Tibial nerve (tissue), 4 donors: ENCODE data around the gene KIF3C. TPM values are rescaled to one million over a fixed set of nuclear protein-coding genes. Genes with fewer than 3 reads are reported as not detected.

ENCODE experiments used
- DNase-seq, 2 donors: peaks; one replicate each; pipeline ENCODE4 v3.0.0-alpha.2; 2019; ENCODE audit warnings: low spot score in 2 of 2
- H3K27ac ChIP-seq, 4 donors: fragments of 200-600 bp; sonication (generic) in 3 of 4; one replicate each; pipeline ENCODE4 v1.5.1; 2017 to 2019; ENCODE audit warnings: mild to moderate bottlenecking in 1 of 4
- H3K27me3 ChIP-seq, 2 donors: fragments of 200-600 bp; sonication (generic) in 1 of 2; one replicate each; pipeline versions ENCODE4 v1.5.1 to v1.6.0; 2017 to 2019
- H3K36me3 ChIP-seq, 3 donors: fragments of 200-600 bp; sonication (generic); one replicate each; pipeline ENCODE4 v1.5.1; 2018 to 2019
- H3K4me1 ChIP-seq, 4 donors: fragments of 200-600 bp; sonication (generic) in 3 of 4; one replicate each; pipeline ENCODE4 v1.5.1; 2017 to 2019
- H3K4me3 ChIP-seq, 4 donors: fragments of 200-600 bp; sonication (generic) in 3 of 4; one replicate each; pipeline ENCODE4 v1.5.1; 2017 to 2019; ENCODE audit warnings: mild to moderate bottlenecking in 1 of 4, moderate library complexity in 1 of 4
- H3K9me3 ChIP-seq, 4 donors: fragments of 200-600 bp; sonication (generic) in 3 of 4; one replicate each; pipeline ENCODE4 v1.5.1; 2017 to 2019
- EP300 ChIP-seq, 2 donors: sonication (generic); formaldehyde crosslinking; IDR thresholded peaks; one replicate each; pipeline ENCODE4 v1.6.1; 2017; ENCODE audit warnings: antibody characterized with exemption in 2 of 2, mild to moderate bottlenecking in 1 of 2
- POLR2A ChIP-seq, 2 donors: fragments of 450-650 bp; IDR thresholded peaks; one replicate each; pipeline ENCODE4 v1.6.1; 2017; ENCODE audit warnings: antibody characterized with exemption in 2 of 2, mild to moderate bottlenecking in 2 of 2, moderate library complexity in 2 of 2
- WGBS, 2 donors: methylation state at CpG; one replicate each; pipeline ENCODE4 v1.1.5; 2018; 5-methylcytosine and 5-hydroxymethylcytosine counted together
- total RNA-seq, 4 donors: library from RNA; depleted of rRNA; stranded (reverse); fragments of >200 nt; gene quantifications; one replicate each; pipeline ENCODE4 v1.1.0, GENCODE V29; 2016
- TF ChIP-seq, protein P1 (sequence below), 5 experiments: fragments of 200-600 bp in 3 of 5; fragments of 450-650 bp in 2 of 5; sonication (generic) in 3 of 5; IDR thresholded peaks; one replicate each; pipeline ENCODE4 v1.5.1; 2016 to 2019; ENCODE audit warnings: antibody characterized with exemption in 5 of 5, mild to moderate bottlenecking in 3 of 5, moderate library complexity in 2 of 5

The KIF3C gene
- total RNA-seq, 4 donors from 2014 or later = 20.2 to 31.9 (median 22.8) TPM

DNA sequence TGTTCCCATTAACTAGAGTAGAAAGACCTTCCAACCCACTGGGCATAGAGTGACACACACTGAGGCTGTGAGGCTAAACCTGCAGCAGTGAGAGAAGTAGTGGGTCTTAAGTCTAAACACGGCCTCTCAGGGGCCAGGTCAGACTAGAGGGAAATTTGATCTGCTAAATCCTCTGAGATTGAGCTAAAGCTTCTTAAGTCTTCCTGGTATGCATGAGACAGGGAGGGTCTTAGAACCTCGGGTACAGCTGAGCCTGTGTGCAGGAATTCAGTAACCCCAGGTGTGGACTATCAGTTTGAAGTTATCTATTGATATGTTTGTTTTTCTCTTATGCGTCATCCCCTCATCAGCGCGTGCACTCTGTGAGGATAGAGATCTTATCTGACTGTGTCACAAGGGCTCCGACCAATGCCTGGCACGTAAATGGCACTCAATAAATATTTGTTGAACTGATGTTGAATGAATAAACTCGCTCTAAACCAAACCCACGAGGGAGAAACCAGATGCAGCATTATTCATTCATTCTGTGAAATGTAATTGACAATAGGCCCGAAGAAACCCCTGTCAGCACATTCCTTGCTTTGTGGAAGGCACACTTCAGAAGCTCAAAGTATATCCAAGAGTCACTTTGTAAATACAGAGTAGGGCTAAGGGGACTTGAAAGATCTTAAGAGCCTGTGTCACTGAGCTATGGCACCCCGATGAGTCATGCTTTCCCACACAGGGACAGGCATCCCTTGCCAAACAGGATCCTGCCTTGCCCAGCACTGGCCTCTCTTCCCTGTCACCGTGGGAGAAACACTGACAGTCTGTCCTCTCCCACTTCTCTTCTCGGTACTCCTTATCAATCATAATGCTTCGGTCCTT lies 29.9 kb upstream of the KIF3C start:
- 40 to 42% methylated on average over 14 of the region's 14 CpGs for WGBS, 2 donors
- no peak overlapping the region for H3K4me3 ChIP-seq
- no peaks in the 10 kb centered on the region for H3K27me3 ChIP-seq
- H3K4me1 ChIP-seq = peaks cover 0 to 12% (median 5%) of the 10 kb centered on the region in 4 donors
- TF ChIP-seq EP300 (IDR thresholded peaks at IDR 0.05) (no peak), POLR2A (IDR thresholded peaks at IDR 0.05) (no peak)
- TF ChIP-seq, protein P1, sequence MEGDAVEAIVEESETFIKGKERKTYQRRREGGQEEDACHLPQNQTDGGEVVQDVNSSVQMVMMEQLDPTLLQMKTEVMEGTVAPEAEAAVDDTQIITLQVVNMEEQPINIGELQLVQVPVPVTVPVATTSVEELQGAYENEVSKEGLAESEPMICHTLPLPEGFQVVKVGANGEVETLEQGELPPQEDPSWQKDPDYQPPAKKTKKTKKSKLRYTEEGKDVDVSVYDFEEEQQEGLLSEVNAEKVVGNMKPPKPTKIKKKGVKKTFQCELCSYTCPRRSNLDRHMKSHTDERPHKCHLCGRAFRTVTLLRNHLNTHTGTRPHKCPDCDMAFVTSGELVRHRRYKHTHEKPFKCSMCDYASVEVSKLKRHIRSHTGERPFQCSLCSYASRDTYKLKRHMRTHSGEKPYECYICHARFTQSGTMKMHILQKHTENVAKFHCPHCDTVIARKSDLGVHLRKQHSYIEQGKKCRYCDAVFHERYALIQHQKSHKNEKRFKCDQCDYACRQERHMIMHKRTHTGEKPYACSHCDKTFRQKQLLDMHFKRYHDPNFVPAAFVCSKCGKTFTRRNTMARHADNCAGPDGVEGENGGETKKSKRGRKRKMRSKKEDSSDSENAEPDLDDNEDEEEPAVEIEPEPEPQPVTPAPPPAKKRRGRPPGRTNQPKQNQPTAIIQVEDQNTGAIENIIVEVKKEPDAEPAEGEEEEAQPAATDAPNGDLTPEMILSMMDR (IDR thresholded peaks at IDR 0.05) = no peak
- H3K27ac ChIP-seq = peak overlapping the region in 1 of 4 donors; percentile 32
- H3K9me3 ChIP-seq = no peaks in the 10 kb centered on the region
- H3K36me3 ChIP-seq = no peaks in the 10 kb centered on the region
- DNase-seq = no peak

DNA sequence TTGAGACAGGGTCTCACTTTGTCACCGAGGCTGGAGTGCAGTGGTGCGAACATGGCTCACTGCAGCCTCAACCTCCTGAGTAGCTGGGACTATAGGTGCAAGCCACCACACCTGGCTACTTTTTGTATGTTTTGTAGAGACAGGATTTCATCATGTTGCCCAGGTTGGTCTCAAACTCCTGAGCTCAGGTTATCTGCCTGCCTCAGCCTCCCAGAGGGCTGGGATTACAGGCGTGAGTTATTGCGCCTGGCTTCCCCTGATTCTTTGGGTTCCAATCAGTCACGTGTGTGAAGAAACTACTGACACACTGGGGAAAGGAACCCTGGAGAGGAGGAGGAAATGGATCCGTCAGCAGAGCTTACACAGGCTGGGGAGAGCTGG lies 29.3 kb upstream of the KIF3C start:
- 66 to 68% methylated on average over 6 of the region's 6 CpGs for WGBS, 2 donors
- no peaks in the 10 kb centered on the region for H3K36me3 ChIP-seq
- no peak overlapping the region for H3K27ac ChIP-seq
- no peak overlapping the region for H3K4me3 ChIP-seq
- TF ChIP-seq POLR2A (IDR thresholded peaks at IDR 0.05) (no peak), EP300 (IDR thresholded peaks at IDR 0.05) (no peak)
- TF ChIP-seq, protein P1 (IDR thresholded peaks at IDR 0.05) = no peak
- H3K4me1 ChIP-seq = peaks cover 0 to 12% (median 5%) of the 10 kb centered on the region in 4 donors
- no peak for DNase-seq
- no peaks in the 10 kb centered on the region for H3K27me3 ChIP-seq
- no peaks in the 10 kb centered on the region for H3K9me3 ChIP-seq

DNA sequence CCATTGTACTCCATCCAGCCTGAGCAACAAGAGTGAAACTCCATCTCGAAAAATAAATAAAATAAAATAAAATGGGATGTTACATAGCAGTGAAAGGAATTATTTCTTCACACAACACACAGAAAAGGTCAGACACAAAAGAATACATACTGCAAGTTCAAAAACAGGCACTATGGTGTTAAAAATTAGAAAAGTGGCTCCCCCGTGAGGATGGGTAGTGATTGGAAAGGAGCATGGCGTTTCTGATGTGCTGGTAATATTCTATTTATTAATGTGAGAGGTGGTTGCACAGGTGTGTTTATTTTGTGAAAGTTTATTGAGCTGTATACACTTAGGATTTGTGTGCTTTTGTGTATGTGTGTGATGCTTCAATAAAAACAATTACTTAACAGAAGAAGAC lies 28.6 kb upstream of the KIF3C start:
- Histone ChIP-seq H3K27me3 (no peaks in the 10 kb centered on the region), H3K4me3 (no peak overlapping the region), H3K9me3 (no peaks in the 10 kb centered on the region), H3K36me3 (no peaks in the 10 kb centered on the region), H3K4me1 (peaks cover 0 to 12% (median 5%) of the 10 kb centered on the region in 4 donors), H3K27ac (no peak overlapping the region)
- 71 to 73% methylated on average over 3 of the region's 3 CpGs for WGBS, 2 donors
- no peak for DNase-seq
- no peak for TF ChIP-seq POLR2A (IDR thresholded peaks at IDR 0.05)
- TF ChIP-seq, protein P1 (IDR thresholded peaks at IDR 0.05) = no peak
- no peak for TF ChIP-seq EP300 (IDR thresholded peaks at IDR 0.05)

DNA sequence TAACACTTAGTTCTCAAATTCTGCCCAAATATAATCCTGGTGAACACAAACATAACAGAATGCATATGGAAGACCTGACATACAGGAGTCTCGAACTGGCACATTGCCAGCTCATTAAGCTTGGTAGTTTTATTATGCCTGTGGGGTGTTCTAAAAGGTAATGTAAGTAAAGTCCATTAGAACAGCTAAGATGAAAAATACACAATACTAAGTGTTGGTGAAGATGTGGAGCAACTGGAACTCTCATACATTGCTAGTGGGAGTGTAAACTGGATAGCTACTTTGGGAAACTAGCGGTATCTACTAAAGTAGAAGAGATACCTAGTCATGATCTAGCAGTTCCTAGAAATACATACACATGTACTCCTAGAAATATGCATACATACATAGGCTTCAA lies 27.3 kb upstream of the KIF3C start:
- no peaks in the 10 kb centered on the region for H3K27me3 ChIP-seq
- 80 to 83% methylated on average over 2 of the region's 2 CpGs for WGBS, 2 donors
- TF ChIP-seq POLR2A (IDR thresholded peaks at IDR 0.05) (no peak), EP300 (IDR thresholded peaks at IDR 0.05) (no peak)
- TF ChIP-seq, protein P1 (IDR thresholded peaks at IDR 0.05) = no peak

DNA sequence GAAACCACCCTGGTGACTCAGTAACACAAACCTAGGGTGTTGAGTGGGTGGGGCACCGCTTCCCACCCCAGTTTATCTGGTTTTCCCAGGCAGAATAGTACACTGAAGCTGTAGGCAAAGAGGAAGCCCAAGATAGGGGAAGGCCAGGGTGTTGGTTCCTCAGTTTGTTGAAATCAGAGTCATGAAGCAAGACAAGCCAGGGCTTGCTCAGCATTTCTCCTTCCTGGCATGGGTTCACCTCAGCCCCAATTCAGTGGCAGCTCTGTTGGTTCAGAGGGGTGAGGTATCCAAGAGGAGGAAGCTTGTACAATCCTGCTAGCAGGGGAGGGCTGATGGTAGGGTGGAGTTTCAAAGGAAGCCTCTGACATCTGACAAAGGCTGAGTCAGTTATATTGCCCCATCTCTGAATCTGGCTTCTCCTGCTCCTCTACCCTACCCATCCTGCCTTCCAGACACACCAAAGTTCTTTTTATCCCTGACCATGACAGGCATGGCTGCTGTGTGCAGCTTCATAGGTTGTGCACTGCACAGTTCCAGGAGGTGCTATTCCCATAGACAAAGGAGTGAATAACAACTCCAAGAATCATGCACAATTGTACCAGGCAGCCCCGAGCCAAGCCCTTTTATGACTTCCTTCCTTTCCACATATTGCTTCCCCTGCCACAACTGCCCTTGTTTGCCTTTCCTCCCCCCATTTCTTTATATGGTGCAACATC lies 26.7 kb upstream of the KIF3C start:
- TF ChIP-seq EP300 (IDR thresholded peaks at IDR 0.05) = peak in 1 of 2 donors; percentile 76
- TF ChIP-seq, protein P1 (IDR thresholded peaks at IDR 0.05) = no peak
- Histone ChIP-seq H3K9me3 (no peaks in the 10 kb centered on the region), H3K27ac (no peak overlapping the region), H3K4me3 (no peak overlapping the region), H3K27me3 (no peaks in the 10 kb centered on the region), H3K4me1 (peaks cover 0 to 12% (median 5%) of the 10 kb centered on the region in 4 donors), H3K36me3 (no peaks in the 10 kb centered on the region)
- WGBS, 2 donors = 71 to 76% methylated on average over 2 of the region's 2 CpGs
- DNase-seq = peak in 1 of 2 donors; percentile 48

More for the DNA sequence above, 27.3 kb upstream of the KIF3C start:
- Histone ChIP-seq H3K4me3 (no peak overlapping the region), H3K36me3 (no peaks in the 10 kb centered on the region), H3K27ac (no peak overlapping the region), H3K4me1 (peaks cover 0 to 12% (median 5%) of the 10 kb centered on the region in 4 donors), H3K9me3 (no peaks in the 10 kb centered on the region)
- DNase-seq = no peak
